GM23338 (cell line): ENCODE measurements around the gene AOPEP. TPM values are rescaled to one million over a fixed set of nuclear protein-coding genes. Genes with fewer than 3 reads are reported as not detected.

Experiments used
- ATAC-seq: fragments of 200-7000 bp; cut with Tn5 transposase; 3 replicates; pipeline ENCODE4 v1.9.1; 2020
- DNase-seq: peaks from one replicate; pipeline ENCODE4 v3.0.0-alpha.2; 2015; ENCODE audit warnings: low spot score
- H2AFZ ChIP-seq: fragments of 200-600 bp; sonication (generic); 2 replicates; pipeline ENCODE4 v1.8.0; 2016; ENCODE audit warnings: antibody characterized with exemption, mild to moderate bottlenecking, moderate library complexity
- H3F3A ChIP-seq: fragments of 200-600 bp; sonication (generic); replicated peaks from 2 replicates; pipeline ENCODE4 v1.8.0; 2017; ENCODE audit warnings: antibody characterized with exemption, mixed run types, low read depth
- H3K27ac ChIP-seq: fragments of 200-600 bp; sonication (generic); 2 replicates; pipeline ENCODE4 v1.6.1; 2016; ENCODE audit warnings: low read depth
- H3K27me3 ChIP-seq: fragments of 200-600 bp; sonication (generic); 2 replicates; pipeline ENCODE4 v1.8.0; 2016; ENCODE audit warnings: mild to moderate bottlenecking, mixed run types, moderate library complexity; ENCODE audit not compliant: insufficient read depth
- H3K36me3 ChIP-seq: fragments of 200-600 bp; sonication (generic); 2 replicates; pipeline ENCODE4 v1.8.0; 2016; ENCODE audit warnings: mild to moderate bottlenecking; ENCODE audit not compliant: insufficient read depth
- H3K4me1 ChIP-seq: fragments of 200-600 bp; sonication (generic); 2 replicates; pipeline ENCODE4 v1.8.0; 2016; ENCODE audit warnings: mild to moderate bottlenecking, moderate library complexity; ENCODE audit not compliant: insufficient read depth
- H3K4me2 ChIP-seq: fragments of 200-600 bp; sonication (generic); 2 replicates; pipeline ENCODE4 v1.7.1; 2017; ENCODE audit warnings: mixed run types
- H3K4me3 ChIP-seq: fragments of 200-600 bp; sonication (generic); 2 replicates; pipeline ENCODE4 v1.6.1; 2016; ENCODE audit warnings: mixed run types
- H3K79me2 ChIP-seq: fragments of 200-600 bp; sonication (generic); replicated peaks from 2 replicates; pipeline ENCODE4 v1.8.0; 2017; ENCODE audit warnings: mild to moderate bottlenecking; ENCODE audit not compliant: insufficient read depth
- H3K9me2 ChIP-seq: fragments of 200-600 bp; sonication (generic); 2 replicates; pipeline ENCODE4 v1.8.0; 2017; ENCODE audit not compliant: insufficient read depth
- H4K20me1 ChIP-seq: fragments of 200-600 bp; sonication (generic); replicated peaks from 2 replicates; pipeline ENCODE4 v1.8.0; 2017; ENCODE audit warnings: mild to moderate bottlenecking; ENCODE audit not compliant: insufficient read depth
- H3K27ac Mint-ChIP-seq: 2 replicates; pipeline ENCODE4 v1.8.0; 2020; ENCODE audit warnings: inconsistent platforms, mild to moderate bottlenecking, moderate library complexity, mixed read lengths
- H3K27me3 Mint-ChIP-seq: 3 replicates; pipeline ENCODE4 v1.8.0; 2022; ENCODE audit warnings: low read depth, mild to moderate bottlenecking, moderate library complexity, mixed read lengths, inconsistent platforms; ENCODE audit not compliant: insufficient read depth, poor library complexity
- H3K36me3 Mint-ChIP-seq: 3 replicates; pipeline ENCODE4 v1.8.0; 2021; ENCODE audit warnings: low read depth, mild to moderate bottlenecking, inconsistent platforms, moderate library complexity, mixed read lengths
- H3K4me1 Mint-ChIP-seq: 3 replicates; pipeline ENCODE4 v1.8.0; 2020; ENCODE audit warnings: mild to moderate bottlenecking, inconsistent platforms, mixed read lengths
- H3K4me3 Mint-ChIP-seq: 3 replicates; pipeline ENCODE4 v1.8.0; 2021; ENCODE audit warnings: moderate library complexity, mild to moderate bottlenecking, inconsistent platforms, mixed read lengths
- H3K9me3 Mint-ChIP-seq: 3 replicates; pipeline ENCODE4 v1.8.0; 2020; ENCODE audit warnings: moderate library complexity, mild to moderate bottlenecking, inconsistent platforms, mixed read lengths
- CREB1 ChIP-seq: fragments of 250-450 bp; sonication (Bioruptor Pico); IDR thresholded peaks from 2 replicates; pipeline ENCODE4 v1.5.0; 2020; ENCODE audit warnings: low read depth, mild to moderate bottlenecking, moderate library complexity
- CTCF ChIP-seq, 2 experiments: fragments of 200-600 bp in 1 of 2; sonication (generic) in 1 of 2; conservative IDR thresholded peaks; 2 replicates each; pipeline versions ENCODE4 v1.5.1 to v1.6.1; 2016 to 2017; ENCODE audit warnings: antibody characterized with exemption in 2 of 2, low read depth in 2 of 2, mild to moderate bottlenecking in 2 of 2, moderate library complexity in 1 of 2
- EZH2 ChIP-seq: fragments of 200-600 bp; sonication (generic); IDR thresholded peaks from one replicate; pipeline ENCODE4 v1.8.0; 2017; ENCODE audit warnings: antibody characterized with exemption, mild to moderate bottlenecking, low read depth; ENCODE audit not compliant: unreplicated experiment
- EZH2phosphoT487 ChIP-seq: fragments of 200-600 bp; sonication (generic); IDR thresholded peaks from one replicate; pipeline ENCODE4 v1.8.1; 2018; ENCODE audit warnings: antibody characterized with exemption; ENCODE audit not compliant: unreplicated experiment
- JUNB ChIP-seq: IDR thresholded peaks from one replicate; pipeline ENCODE4 v1.6.1; 2016; ENCODE audit warnings: antibody characterized with exemption; ENCODE audit not compliant: unreplicated experiment
- NANOG ChIP-seq: IDR thresholded peaks from 2 replicates; pipeline ENCODE4 v1.6.1; 2016; ENCODE audit warnings: antibody characterized with exemption, borderline replicate concordance
- POLR2AphosphoS5 ChIP-seq: IDR thresholded peaks from 2 replicates; pipeline ENCODE4 v1.6.1; 2016; ENCODE audit warnings: antibody characterized with exemption, low read depth
- STAT1 ChIP-seq: IDR thresholded peaks from one replicate; pipeline ENCODE4 v1.6.1; 2016; ENCODE audit warnings: antibody characterized with exemption; ENCODE audit not compliant: unreplicated experiment
- ZNF114 ChIP-seq: fragments of 250-450 bp; sonication (Bioruptor Pico); IDR thresholded peaks from 2 replicates; pipeline ENCODE4 v1.5.0; 2020; ENCODE audit warnings: mild to moderate bottlenecking, moderate library complexity
- ZNF331 ChIP-seq: fragments of 250-450 bp; sonication (Bioruptor Pico); IDR thresholded peaks from 2 replicates; pipeline ENCODE4 v1.5.0; 2020; ENCODE audit warnings: low read depth, mild to moderate bottlenecking, moderate library complexity
- polyA plus RNA-seq: library from polyadenylated mRNA; unstranded; fragments of >200 nt; fragmentation: Nextera tagmentation; extraction: Ambion mirVana; gene quantifications from 2 replicates; pipeline ENCODE4 v1.2.1, GENCODE V29; 2016
- total RNA-seq: library from RNA; depleted of rRNA; stranded (reverse); fragments of >200 nt; shearing (Covaris generic); gene quantifications from 2 replicates; pipeline ENCODE4 v1.2.3, GENCODE V29; 2014
- TF ChIP-seq, protein P1 (sequence below): IDR thresholded peaks from 2 replicates; pipeline ENCODE4 v1.6.1; 2016; ENCODE audit warnings: antibody characterized with exemption
- TF ChIP-seq, protein P2 (sequence below): fragments of 250-450 bp; sonication (Bioruptor Pico); IDR thresholded peaks from 2 replicates; pipeline ENCODE4 v1.5.0; 2020; ENCODE audit warnings: mild to moderate bottlenecking, moderate library complexity
- TF ChIP-seq, protein P3 (sequence below): IDR thresholded peaks from one replicate; pipeline ENCODE4 v1.6.1; 2018; ENCODE audit warnings: antibody characterized with exemption; ENCODE audit not compliant: unreplicated experiment

The AOPEP gene
- total and polyA plus RNA-seq, 2 experiments from 2014 or later = 7.0 to 16.5 TPM

DNA sequence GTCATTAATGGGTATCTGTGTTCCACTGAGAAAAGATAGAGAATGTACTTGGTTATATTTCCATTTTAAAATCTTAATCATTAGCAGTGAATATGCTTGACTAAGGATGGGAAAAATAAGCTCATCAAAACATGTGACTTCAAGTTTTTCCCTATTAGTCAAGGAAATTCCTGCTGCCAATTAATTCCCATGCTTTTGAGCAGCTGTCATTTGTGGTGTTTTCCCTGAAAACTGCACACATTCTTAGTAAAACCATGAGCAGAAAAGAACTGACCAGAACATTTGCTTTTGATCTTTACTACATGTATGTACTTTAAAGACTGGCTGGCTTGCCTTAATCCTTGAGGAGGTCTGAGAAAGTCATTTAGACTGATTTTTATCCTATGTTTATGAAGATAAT, 75.2 kb downstream of the AOPEP start:
- Histone ChIP-seq H3K4me1 (no peaks in the 10 kb centered on the region), H3K79me2 (no peaks in the 10 kb centered on the region; the same call in 1 of the 2 replicates), H4K20me1 (0 out of 2 replicates have a peak, but pooled peaks cover 2% of the 10 kb centered on the region), H3K27ac (no peak overlapping the region), H3K36me3 (no peaks in the 10 kb centered on the region), H3K4me2 (no peak overlapping the region), H3K4me3 (no peak overlapping the region), H3K9me2 (no peaks in the 10 kb centered on the region), H3F3A (no peaks in the 10 kb centered on the region), H2AFZ (no peak overlapping the region), H3K27me3 (no peaks in the 10 kb centered on the region)
- TF ChIP-seq NANOG (no peak), ZNF114 (CRISPR knock-in tag) (no peak), CTCF (conservative IDR thresholded peaks at IDR 0.05; ENCODE audit: low read depth in 2 of 2) (no peak), STAT1 (no peak), EZH2 (no peak), JUNB (no peak), ZNF331 (CRISPR knock-in tag) (no peak), POLR2AphosphoS5 (no peak), EZH2phosphoT487 (no peak), CREB1 (CRISPR knock-in tag) (no peak)
- TF ChIP-seq, protein P1, sequence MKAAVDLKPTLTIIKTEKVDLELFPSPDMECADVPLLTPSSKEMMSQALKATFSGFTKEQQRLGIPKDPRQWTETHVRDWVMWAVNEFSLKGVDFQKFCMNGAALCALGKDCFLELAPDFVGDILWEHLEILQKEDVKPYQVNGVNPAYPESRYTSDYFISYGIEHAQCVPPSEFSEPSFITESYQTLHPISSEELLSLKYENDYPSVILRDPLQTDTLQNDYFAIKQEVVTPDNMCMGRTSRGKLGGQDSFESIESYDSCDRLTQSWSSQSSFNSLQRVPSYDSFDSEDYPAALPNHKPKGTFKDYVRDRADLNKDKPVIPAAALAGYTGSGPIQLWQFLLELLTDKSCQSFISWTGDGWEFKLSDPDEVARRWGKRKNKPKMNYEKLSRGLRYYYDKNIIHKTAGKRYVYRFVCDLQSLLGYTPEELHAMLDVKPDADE = no peak
- TF ChIP-seq, protein P2, sequence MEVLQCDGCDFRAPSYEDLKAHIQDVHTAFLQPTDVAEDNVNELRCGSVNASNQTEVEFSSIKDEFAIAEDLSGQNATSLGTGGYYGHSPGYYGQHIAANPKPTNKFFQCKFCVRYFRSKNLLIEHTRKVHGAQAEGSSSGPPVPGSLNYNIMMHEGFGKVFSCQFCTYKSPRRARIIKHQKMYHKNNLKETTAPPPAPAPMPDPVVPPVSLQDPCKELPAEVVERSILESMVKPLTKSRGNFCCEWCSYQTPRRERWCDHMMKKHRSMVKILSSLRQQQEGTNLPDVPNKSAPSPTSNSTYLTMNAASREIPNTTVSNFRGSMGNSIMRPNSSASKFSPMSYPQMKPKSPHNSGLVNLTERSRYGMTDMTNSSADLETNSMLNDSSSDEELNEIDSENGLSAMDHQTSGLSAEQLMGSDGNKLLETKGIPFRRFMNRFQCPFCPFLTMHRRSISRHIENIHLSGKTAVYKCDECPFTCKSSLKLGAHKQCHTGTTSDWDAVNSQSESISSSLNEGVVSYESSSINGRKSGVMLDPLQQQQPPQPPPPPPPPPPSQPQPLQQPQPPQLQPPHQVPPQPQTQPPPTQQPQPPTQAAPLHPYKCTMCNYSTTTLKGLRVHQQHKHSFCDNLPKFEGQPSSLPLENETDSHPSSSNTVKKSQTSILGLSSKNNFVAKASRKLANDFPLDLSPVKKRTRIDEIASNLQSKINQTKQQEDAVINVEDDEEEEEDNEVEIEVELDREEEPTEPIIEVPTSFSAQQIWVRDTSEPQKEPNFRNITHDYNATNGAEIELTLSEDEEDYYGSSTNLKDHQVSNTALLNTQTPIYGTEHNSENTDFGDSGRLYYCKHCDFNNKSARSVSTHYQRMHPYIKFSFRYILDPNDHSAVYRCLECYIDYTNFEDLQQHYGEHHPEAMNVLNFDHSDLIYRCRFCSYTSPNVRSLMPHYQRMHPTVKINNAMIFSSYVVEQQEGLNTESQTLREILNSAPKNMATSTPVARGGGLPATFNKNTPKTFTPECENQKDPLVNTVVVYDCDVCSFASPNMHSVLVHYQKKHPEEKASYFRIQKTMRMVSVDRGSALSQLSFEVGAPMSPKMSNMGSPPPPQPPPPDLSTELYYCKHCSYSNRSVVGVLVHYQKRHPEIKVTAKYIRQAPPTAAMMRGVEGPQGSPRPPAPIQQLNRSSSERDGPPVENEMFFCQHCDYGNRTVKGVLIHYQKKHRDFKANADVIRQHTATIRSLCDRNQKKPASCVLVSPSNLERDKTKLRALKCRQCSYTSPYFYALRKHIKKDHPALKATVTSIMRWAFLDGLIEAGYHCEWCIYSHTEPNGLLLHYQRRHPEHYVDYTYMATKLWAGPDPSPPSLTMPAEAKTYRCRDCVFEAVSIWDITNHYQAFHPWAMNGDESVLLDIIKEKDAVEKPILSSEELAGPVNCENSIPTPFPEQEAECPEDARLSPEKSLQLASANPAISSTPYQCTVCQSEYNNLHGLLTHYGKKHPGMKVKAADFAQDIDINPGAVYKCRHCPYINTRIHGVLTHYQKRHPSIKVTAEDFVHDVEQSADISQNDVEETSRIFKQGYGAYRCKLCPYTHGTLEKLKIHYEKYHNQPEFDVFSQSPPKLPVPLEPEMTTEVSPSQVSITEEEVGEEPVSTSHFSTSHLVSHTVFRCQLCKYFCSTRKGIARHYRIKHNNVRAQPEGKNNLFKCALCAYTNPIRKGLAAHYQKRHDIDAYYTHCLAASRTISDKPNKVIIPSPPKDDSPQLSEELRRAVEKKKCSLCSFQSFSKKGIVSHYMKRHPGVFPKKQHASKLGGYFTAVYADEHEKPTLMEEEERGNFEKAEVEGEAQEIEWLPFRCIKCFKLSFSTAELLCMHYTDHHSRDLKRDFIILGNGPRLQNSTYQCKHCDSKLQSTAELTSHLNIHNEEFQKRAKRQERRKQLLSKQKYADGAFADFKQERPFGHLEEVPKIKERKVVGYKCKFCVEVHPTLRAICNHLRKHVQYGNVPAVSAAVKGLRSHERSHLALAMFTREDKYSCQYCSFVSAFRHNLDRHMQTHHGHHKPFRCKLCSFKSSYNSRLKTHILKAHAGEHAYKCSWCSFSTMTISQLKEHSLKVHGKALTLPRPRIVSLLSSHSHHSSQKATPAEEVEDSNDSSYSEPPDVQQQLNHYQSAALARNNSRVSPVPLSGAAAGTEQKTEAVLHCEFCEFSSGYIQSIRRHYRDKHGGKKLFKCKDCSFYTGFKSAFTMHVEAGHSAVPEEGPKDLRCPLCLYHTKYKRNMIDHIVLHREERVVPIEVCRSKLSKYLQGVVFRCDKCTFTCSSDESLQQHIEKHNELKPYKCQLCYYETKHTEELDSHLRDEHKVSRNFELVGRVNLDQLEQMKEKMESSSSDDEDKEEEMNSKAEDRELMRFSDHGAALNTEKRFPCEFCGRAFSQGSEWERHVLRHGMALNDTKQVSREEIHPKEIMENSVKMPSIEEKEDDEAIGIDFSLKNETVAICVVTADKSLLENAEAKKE (CRISPR knock-in tag) = no peak
- TF ChIP-seq, protein P3, sequence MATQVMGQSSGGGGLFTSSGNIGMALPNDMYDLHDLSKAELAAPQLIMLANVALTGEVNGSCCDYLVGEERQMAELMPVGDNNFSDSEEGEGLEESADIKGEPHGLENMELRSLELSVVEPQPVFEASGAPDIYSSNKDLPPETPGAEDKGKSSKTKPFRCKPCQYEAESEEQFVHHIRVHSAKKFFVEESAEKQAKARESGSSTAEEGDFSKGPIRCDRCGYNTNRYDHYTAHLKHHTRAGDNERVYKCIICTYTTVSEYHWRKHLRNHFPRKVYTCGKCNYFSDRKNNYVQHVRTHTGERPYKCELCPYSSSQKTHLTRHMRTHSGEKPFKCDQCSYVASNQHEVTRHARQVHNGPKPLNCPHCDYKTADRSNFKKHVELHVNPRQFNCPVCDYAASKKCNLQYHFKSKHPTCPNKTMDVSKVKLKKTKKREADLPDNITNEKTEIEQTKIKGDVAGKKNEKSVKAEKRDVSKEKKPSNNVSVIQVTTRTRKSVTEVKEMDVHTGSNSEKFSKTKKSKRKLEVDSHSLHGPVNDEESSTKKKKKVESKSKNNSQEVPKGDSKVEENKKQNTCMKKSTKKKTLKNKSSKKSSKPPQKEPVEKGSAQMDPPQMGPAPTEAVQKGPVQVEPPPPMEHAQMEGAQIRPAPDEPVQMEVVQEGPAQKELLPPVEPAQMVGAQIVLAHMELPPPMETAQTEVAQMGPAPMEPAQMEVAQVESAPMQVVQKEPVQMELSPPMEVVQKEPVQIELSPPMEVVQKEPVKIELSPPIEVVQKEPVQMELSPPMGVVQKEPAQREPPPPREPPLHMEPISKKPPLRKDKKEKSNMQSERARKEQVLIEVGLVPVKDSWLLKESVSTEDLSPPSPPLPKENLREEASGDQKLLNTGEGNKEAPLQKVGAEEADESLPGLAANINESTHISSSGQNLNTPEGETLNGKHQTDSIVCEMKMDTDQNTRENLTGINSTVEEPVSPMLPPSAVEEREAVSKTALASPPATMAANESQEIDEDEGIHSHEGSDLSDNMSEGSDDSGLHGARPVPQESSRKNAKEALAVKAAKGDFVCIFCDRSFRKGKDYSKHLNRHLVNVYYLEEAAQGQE = no peak
- ATAC-seq = no peak
- Mint-ChIP-seq H3K4me3 (no peak overlapping the region), H3K9me3 (no peaks in the 10 kb centered on the region), H3K27me3 (peaks cover 4% of the 10 kb centered on the region), H3K27ac (no peak overlapping the region), H3K4me1 (peaks cover 13% of the 10 kb centered on the region; the same call in 2 of the 3 replicates), H3K36me3 (no peaks in the 10 kb centered on the region)
- DNase-seq = no peak
